Measurements from ENCODE around the gene CNKSR2.
A peak's percentile ranks its signal among the peaks of the same experiment; 100 is the strongest.

Gene CNKSR2

GRCh38 chrX:21678048-21678612, 303.9 kb downstream of the CNKSR2 start:
- DNase-seq, result no peak

GRCh38 chrX:21683941-21684340, 309.7 kb downstream of the CNKSR2 start:
- peak; percentile 77 for DNase-seq

GRCh38 chrX:21691512-21692018, 317.3 kb downstream of the CNKSR2 start:
- DNase-seq, result no peak

- DNase-seq, result no peak
Measured at GRCh38 chrX:21698272-21698671, 324.1 kb downstream of the CNKSR2 start.

GRCh38 chrX:21699136-21699535, 324.9 kb downstream of the CNKSR2 start:
- peak; percentile 35 for DNase-seq

- no peak for DNase-seq
Measured at GRCh38 chrX:21700275-21700674, 326.1 kb downstream of the CNKSR2 start.

- DNase-seq, result no peak
Measured at GRCh38 chrX:21700967-21701366, 326.7 kb downstream of the CNKSR2 start.

- no peak for DNase-seq
Measured at GRCh38 chrX:21702725-21703124, 328.5 kb downstream of the CNKSR2 start.
